ENCODE measurements around the gene GRK4.
A peak's percentile ranks its signal among the peaks of the same experiment; 100 is the strongest.

Gene GRK4

GRCh38 chr4:2934077-2934812, 29.1 kb upstream of the GRK4 start:
- ChIA-PET CTCF (interaction anchor here (0.7 to 1.2 kb wide), 2 partner anchors 21 to 32 kb away, joined by 3 read pairs; no protein-coding TSS in a partner anchor), POLR2A (no interaction called here)
- no peak for TF ChIP-seq CTCF (IDR thresholded peaks at IDR 0.05; ENCODE audit: insufficient read depth, low read length, missing control alignments)
- peak overlapping the region; percentile 89 for H3K4me3 ChIP-seq (ENCODE audit: low read depth, low read length)
- no peak for DNase-seq (ENCODE audit: low read depth, low spot score)

DNA sequence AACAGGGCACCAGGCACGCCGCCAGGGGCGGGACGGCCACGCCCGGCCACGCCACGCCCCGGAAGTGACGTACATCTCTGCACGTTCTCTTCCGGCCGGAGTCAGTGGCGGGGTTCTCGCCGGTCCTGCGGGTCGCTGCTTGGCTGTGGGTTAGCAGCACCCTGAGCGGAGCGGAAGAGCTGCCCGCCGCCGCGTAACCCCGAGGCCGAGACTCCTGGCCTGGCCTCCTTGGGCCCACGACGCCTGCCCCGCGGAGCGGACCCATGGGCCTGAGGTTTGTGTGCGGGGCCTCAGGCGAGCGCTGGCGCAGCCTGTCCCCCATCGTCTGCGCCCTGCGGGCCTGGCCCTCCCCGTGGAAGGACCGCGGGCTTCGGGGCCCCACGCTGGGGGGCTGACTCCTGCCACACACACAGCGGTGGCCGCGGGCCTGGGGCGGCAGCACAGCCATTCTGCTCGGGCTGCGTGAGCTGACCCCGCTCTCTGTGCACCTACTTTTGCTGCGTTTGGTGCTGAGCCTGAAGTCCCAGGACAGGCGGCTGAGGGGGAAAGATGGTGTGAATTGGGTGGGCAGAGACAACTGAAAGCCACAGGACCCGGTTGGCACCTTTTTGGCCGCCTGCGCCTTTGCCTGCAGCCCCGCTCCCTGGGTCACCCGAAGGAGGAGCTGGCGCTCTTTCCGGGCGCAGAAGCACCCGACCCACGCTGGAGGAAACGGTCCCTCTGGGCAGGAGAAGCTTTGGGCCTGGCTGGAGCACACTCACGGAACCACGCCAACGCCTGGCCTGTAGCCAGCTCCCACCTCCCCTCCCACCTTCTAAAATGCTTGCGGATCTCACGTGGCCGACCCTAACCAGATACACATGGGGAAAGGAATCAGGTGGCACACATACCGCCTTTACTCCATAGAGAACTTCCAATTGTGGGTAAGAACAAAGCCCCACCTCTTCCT, 28.3 kb upstream of the GRK4 start:
- no peak for TF ChIP-seq CTCF (IDR thresholded peaks at IDR 0.05; ENCODE audit: insufficient read depth, low read length, missing control alignments)
- ChIA-PET POLR2A (interaction anchor here (1.2 to 1.8 kb wide), 3 partner anchors 14 to 28 kb away, joined by 3 to 15 read pairs (median 5); partner anchors contain the start of genes GRK4 and NOP14), CTCF (interaction anchor here (0.7 to 2.3 kb wide), 7 partner anchors 10 to 172 kb away, joined by 3 to 9 read pairs (median 5); no protein-coding TSS in a partner anchor)
- peak overlapping the region; percentile 89 for H3K4me3 ChIP-seq (ENCODE audit: low read depth, low read length)
- no peak for DNase-seq (ENCODE audit: low read depth, low spot score)

- no peak for DNase-seq (ENCODE audit: low read depth, low spot score)
- ChIA-PET POLR2A (interaction anchor here (1.2 to 1.8 kb wide), 3 partner anchors 13 to 27 kb away, joined by 3 to 15 read pairs (median 5); partner anchors contain the start of genes GRK4 and NOP14), CTCF (interaction anchor here (0.9 to 2.3 kb wide), 7 partner anchors 9 to 173 kb away, joined by 3 to 9 read pairs (median 5); no protein-coding TSS in a partner anchor)
- no peak for TF ChIP-seq CTCF (IDR thresholded peaks at IDR 0.05; ENCODE audit: insufficient read depth, low read length, missing control alignments)
- peak overlapping the region; percentile 89 for H3K4me3 ChIP-seq (ENCODE audit: low read depth, low read length)
These were observed 27.3 kb upstream of the GRK4 start for GRCh38 chr4:2935762-2936743.

GRCh38 chr4:2936773-2937145, 26.6 kb upstream of the GRK4 start:
- H3K4me3 ChIP-seq (ENCODE audit: low read depth, low read length): no peak overlapping the region; the same call in 1 of the 2 replicates
- ChIA-PET CTCF (interaction anchor here (1.1 to 3.0 kb wide), 4 partner anchors 8 to 173 kb away, joined by 3 to 14 read pairs (median 6); no protein-coding TSS in a partner anchor), POLR2A (interaction anchor here (1.6 to 1.8 kb wide), 2 partner anchors 14 to 27 kb away, joined by 5 to 15 read pairs; partner anchors contain the start of genes GRK4 and NOP14)
- no peak for TF ChIP-seq CTCF (IDR thresholded peaks at IDR 0.05; ENCODE audit: insufficient read depth, low read length, missing control alignments)
- no peak for DNase-seq (ENCODE audit: low read depth, low spot score)

GRCh38 chr4:2937146-2937857, 26.1 kb upstream of the GRK4 start:
- no peak for DNase-seq (ENCODE audit: low read depth, low spot score)
- no peak for TF ChIP-seq CTCF (IDR thresholded peaks at IDR 0.05; ENCODE audit: insufficient read depth, low read length, missing control alignments)
- ChIA-PET CTCF (interaction anchor here (1.1 to 3.0 kb wide), 6 partner anchors 8 to 174 kb away, joined by 3 to 14 read pairs (median 5); no protein-coding TSS in a partner anchor), POLR2A (no interaction called here)
- no peak overlapping the region; the same call in 1 of the 2 replicates for H3K4me3 ChIP-seq (ENCODE audit: low read depth, low read length)

All from AG04449 (cell line).